Esophagus muscularis mucosa (tissue), 3 donors: ENCODE results near the gene ABI3BP.

Experiments used
- CTCF ChIP-seq, 3 experiments: fragments of 200-600 bp in 2 of 3; fragments of 450-650 bp in 1 of 3; sonication (generic) in 2 of 3; IDR thresholded peaks; one replicate each; pipeline ENCODE4 v1.5.1; 2017 to 2019; ENCODE audit warnings: antibody characterized with exemption in 3 of 3, mild to moderate bottlenecking in 2 of 3, moderate library complexity in 1 of 3
- POLR2A ChIP-seq: fragments of 450-650 bp; IDR thresholded peaks from one replicate; pipeline ENCODE4 v1.6.1; 2017; ENCODE audit warnings: antibody characterized with exemption, moderate library complexity, mild to moderate bottlenecking, low read depth
- POLR2AphosphoS5 ChIP-seq, 2 donors: sonication (generic); formaldehyde crosslinking; IDR thresholded peaks; one replicate each; pipeline ENCODE4 v1.6.1; 2017; ENCODE audit warnings: antibody characterized with exemption in 2 of 2

GRCh38 chr3:100725935-100726513 is 267.2 kb downstream of the ABI3BP start:
- TF ChIP-seq CTCF (IDR thresholded peaks at IDR 0.05) (no peak), POLR2A (no peak), POLR2AphosphoS5 (IDR thresholded peaks at IDR 0.05) (no peak)
